IPS-NIHi7 (cell line): ENCODE data around the gene TMEM202.
"Not testable (repeated sequence)": the region's sequence is repeated elsewhere in the genome, so short reads cannot be mapped to it uniquely, and the experiment has no call there.

ENCODE experiments used
- DNase-seq: peaks from one replicate; pipeline ENCODE4 v3.0.0; 2012; ENCODE audit warnings: mixed read lengths; ENCODE audit errors: extremely low spot score

TMEM202 gene

GRCh38 chr15:72397796-72398588, at the start of gene TMEM202:
Gene TMEM202 (plus strand): TSS chr15:72398305. CDS start chr15:72398327, 22 bp downstream.
- DNase-seq, result no peak

- no peak for DNase-seq
These were observed 44.8 kb upstream of the TMEM202 start for GRCh38 chr15:72353266-72353665.

GRCh38 chr15:72354496-72354895, 43.6 kb upstream of the TMEM202 start:
- DNase-seq, result no peak

GRCh38 chr15:72358121-72358520, 40.0 kb upstream of the TMEM202 start:
- no peak for DNase-seq

GRCh38 chr15:72358650-72359171, 39.4 kb upstream of the TMEM202 start:
- DNase-seq, result no peak

- no peak for DNase-seq
These were observed 36.9 kb upstream of the TMEM202 start for GRCh38 chr15:72361176-72361575.

- no peak for DNase-seq
These were observed 32.3 kb upstream of the TMEM202 start for GRCh38 chr15:72365844-72366243.

- DNase-seq, result no peak
These were observed 29.8 kb upstream of the TMEM202 start for GRCh38 chr15:72368325-72368724.

- no peak for DNase-seq
These were observed 29.2 kb upstream of the TMEM202 start for GRCh38 chr15:72368899-72369298.

- no peak for DNase-seq
These were observed 28.1 kb upstream of the TMEM202 start for GRCh38 chr15:72369964-72370363.

GRCh38 chr15:72372361-72372760, 25.7 kb upstream of the TMEM202 start:
- no peak for DNase-seq

GRCh38 chr15:72375501-72375845, 22.6 kb upstream of the TMEM202 start:
- no peak for DNase-seq

GRCh38 chr15:72375846-72376581, 22.1 kb upstream of the TMEM202 start, which contains the start of gene HEXA:
Gene HEXA (minus strand): TSS chr15:72376014. CDS start chr15:72375972, 42 bp downstream.
- DNase-seq, result peak; percentile 99

- no peak for DNase-seq
These were observed 20.8 kb upstream of the TMEM202 start for GRCh38 chr15:72377331-72377730.

- not testable (repeated sequence) for DNase-seq
These were observed 19.0 kb upstream of the TMEM202 start for GRCh38 chr15:72379106-72379505.

- DNase-seq, result no peak
These were observed 18.2 kb upstream of the TMEM202 start for GRCh38 chr15:72379856-72380430.

GRCh38 chr15:72380743-72381142, 17.4 kb upstream of the TMEM202 start:
- DNase-seq, result no peak

GRCh38 chr15:72382146-72382545, 16.0 kb upstream of the TMEM202 start:
- no peak for DNase-seq

- DNase-seq, result no peak
These were observed 10.4 kb upstream of the TMEM202 start for GRCh38 chr15:72387741-72388140.

GRCh38 chr15:72389231-72389630, 8.9 kb upstream of the TMEM202 start:
- no peak for DNase-seq

GRCh38 chr15:72396331-72396730, 1.8 kb upstream of the TMEM202 start:
- DNase-seq, result not testable (repeated sequence)

- no peak for DNase-seq
These were observed 543 bp downstream of the TMEM202 start for GRCh38 chr15:72398648-72399047.
